HG03432 (cell line): ENCODE data around the gene NDEL1.

Experiments used
- ATAC-seq: cut with Tn5 transposase; IDR thresholded peaks from one replicate; pipeline ENCODE4 v1.9.1; 2021; ENCODE audit warnings: mild to moderate bottlenecking, moderate library complexity; ENCODE audit not compliant: unreplicated experiment

The NDEL1 gene

DNA sequence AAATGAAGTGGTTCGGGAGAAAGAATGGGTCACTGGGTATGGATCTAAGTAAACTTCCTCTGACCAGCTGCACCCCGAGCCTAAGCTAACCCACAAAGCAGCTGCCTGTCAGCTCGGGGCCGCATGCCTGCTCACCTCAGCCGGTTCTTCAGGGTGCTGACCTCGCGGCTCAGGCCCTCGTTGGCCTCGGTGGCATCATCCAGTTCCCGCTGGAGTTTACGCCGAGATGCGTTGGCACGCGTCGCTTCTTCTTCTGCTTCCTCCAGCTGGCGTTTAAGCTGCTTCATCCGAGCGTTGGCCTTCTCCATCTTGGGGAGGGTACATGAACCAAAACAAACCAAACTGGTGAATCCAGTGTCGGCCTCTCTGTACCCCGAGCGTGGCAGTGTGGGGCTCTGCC is 41.1 kb downstream of the NDEL1 start:
- no peak for ATAC-seq

DNA sequence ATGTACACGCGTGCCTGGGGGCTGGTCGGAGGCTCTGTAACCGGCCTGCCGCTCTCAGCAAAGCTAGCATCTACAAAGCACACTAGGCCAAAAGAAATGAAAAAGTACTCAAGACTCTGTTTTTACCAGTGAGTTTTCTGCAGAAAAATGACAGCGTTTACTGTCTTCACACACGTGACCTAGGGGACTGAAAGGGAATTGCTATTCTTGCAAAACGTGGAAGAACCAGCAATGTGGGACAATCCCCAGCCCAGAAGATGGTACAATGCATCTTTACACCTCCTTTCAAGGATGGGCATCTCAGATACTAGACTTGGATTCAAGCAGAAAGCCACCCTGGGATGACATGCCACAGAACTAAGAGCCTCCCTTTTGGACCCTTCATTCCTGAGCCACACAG is 41.5 kb downstream of the NDEL1 start:
- no peak for ATAC-seq

DNA sequence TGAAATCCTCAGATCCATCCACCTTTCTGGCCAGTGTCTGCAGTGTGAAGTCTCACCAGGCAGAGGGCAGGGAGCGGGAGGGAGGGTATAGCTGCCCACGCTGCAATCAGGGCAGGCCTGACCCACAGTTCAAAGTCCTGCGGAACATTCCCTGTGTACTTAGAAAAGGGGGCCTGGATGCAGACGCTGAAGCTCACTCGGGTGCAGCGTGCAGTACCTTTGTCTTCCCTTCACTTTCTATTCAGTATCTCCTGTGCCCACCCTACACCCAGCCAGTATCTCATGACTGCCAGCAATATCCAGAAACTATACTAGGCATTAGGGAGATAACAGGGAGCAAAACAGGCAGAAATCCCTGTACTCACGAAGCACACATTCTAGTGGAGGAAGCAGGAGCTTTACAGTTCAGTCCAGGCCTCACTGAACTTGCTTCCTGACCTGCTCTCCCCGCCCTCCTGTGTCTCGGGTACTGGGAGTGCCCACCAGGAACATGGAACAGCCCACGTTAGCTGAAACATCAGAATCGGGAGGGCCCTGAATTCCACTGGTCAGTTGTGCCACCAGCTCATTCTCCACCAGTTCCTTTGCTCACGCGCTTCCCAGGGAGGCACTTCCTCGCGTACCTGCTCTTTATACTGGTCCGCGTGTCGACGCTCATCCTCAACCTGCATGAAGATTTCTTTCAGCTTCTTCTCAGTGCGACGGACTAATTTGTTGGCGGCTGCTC is 42.2 kb downstream of the NDEL1 start:
- ATAC-seq = no peak

DNA sequence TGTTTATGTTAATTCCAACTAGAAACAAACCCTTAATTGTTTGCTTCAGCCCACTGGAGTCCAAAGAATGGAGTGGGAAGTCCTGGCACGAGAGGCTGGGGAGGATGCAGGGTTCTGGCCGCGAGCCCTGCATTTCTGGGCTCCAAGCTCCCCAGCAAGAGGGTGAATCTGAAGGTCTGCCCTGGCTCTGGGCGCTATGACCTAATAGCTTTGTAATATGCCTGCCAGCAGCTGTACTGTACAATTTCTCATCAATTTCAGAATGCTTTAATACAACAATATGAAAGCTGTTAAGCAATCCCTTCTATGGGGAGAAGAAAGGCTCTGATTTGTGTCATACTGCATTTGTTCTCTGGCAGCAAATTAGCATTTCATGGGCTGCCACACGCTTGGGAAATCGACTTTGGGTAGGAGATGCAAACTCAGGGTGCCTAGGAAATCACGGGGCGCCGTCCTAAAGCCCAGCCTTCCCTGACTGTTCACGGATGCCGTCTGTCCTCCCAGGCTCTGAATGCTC is 43.8 kb downstream of the NDEL1 start:
- ATAC-seq = no peak

DNA sequence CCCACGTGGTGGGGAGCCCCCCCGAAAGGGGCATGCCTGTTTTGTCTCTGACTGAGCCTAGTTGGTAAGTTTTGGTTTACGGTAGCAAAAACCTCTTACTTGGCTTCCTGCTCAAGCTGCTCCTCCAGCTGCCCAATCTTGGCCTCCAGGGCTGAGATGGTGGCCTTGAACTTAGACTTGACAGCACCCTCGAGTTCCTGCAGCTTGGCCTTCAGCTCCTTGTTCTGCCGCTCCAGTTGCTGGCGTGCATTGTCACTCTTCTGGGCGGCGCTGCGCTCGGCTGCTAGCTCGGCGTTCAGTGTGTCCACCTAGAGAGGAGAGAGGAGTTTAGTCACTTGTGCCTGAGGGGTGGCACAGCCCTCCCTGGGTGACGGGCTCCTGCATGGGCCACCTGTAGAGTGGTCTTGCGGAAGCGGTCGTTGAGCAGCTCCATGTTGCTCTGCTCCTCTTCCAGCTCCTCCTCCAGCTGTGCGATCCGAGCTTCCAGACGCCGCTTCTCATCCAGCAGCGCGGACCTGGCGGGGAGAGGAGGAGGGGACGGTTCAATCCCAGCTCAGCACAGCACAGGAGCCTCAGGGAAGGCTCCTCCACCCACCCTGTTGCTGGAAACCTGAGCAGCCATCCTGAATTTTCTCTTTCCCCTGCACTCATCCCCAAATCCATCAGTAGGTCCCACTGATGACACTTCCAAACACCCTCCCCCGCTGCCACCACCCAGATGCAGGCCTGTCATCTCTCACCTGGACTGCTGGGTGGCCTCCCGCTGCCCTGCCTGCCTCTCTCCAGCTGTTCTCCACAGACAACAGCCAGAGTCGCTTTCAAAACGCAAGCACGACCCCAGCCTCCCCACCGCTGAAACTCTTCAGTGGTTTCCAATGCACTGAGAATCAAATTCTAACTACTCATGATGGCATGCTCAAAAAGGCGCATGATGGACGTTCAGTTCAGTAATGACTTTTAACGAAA is 44.6 kb downstream of the NDEL1 start:
- ATAC-seq = no peak

DNA sequence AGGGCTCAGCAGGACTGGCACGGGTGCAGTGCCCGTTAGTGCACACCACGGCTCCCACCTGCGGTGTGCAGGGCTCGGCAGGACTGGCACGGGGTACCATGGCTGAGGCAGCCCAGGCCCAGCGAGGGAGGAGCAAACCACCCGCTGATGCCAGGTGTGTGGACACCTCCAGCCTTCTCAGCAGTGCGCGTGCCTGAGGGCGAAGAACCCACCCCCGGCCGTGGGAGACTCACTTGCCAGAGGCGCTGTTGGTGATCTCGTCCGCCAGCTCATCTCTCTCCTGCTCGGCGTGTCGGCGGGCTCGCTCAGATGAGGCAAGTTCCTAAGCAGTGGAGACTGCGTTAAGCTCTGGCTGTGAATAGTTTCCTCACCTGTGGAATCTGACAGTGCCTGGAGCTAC is 45.4 kb downstream of the NDEL1 start:
- ATAC-seq = no peak

DNA sequence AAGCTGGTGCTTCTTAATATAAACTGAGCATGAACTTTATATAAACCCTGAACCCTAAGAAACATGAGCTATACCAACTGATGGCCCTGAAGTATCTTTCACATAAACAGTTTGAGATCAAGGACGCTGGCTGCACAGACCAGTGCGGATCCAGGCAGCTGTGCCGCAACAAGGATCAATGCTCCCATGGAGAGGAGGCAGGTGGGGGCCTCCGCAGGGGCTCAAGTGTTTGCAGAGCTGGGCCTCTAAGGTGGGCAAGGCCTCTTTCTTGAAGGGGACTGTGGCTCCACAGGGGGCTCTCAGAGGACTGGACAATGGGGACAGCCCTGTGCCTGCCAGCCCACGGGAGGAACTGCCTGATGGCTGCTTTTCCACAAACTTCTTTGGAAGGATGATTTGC is 46.0 kb downstream of the NDEL1 start:
- no peak for ATAC-seq

DNA sequence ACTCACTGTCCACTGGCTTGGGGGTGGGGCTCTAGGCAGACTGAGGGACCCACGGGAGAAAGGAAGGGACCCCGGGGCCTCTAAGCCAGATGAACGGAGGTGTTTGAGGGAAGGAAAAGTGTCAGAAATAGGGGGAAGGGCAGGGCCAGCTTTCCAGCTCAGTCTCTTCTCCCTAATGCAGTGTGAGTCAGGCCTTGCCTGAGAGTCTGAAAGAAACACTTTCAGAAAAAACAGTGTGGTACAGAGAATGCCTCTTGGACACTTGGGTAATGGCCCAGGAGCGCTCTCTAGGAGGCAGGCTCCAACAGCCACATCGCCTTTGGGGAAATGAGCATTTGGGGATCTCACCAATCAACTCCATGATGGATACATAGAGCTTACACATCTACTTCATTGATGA is 46.9 kb downstream of the NDEL1 start:
- no peak for ATAC-seq

DNA sequence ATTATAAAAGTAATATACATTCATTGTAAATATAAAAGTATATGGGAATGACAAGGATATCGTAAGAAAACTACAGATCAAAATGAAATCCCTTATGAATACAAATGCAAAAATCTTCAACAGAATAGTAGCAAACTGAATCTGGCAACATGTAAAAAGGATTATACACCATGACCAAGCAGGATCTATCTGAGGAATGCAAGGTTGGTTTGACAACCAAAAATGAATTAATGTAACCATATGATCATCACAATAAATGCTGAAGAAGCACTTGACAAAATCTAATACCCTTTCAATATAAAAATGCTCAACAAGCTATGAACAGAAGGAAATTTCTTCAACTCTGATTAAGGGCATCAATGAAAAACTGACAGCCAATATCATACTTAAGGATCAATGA is 48.8 kb downstream of the NDEL1 start:
- ATAC-seq = no peak

DNA sequence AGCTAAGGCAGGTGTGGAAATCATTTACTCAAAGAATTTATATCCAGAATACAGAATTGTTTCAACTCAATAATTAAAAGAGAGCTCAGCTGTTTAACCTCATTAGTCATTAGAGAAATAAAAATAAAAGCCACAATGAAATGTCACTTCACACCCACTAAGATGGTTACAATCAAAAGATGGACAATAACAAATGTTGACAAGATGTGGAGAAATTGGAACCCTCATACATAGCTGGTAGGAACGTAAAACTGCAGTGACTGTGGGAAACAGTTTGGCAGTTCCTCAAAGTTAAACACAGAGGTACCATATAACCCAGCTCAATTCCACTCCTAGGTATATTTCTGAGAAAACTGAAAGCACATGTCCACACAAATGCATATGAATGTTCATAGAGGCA is 49.8 kb downstream of the NDEL1 start:
- no peak for ATAC-seq

DNA sequence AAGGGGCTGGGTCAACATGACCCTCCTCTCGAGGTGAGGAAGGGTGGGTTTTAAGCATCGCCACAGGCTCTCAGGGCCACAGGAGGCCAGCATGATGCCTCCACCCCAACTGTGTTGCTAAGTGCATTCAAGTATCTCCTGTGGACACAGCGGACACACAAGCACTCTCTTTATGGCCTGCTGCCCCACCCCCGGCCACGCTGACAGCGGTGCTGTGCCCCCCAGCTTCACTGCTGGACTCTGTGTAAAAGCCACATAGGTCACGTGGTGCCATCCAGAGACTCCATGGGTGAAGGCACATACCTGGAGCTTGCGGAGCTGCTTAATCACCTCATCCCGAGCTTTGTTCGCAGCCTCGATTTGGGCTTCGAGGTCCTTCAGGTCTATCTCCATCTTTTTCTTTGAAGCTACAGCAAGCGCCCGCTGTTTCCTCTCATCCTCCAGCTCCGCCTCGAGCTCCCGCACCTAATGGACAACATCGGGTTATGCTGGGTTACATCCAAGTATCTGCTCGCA is 51.5 kb downstream of the NDEL1 start:
- ATAC-seq = no peak

DNA sequence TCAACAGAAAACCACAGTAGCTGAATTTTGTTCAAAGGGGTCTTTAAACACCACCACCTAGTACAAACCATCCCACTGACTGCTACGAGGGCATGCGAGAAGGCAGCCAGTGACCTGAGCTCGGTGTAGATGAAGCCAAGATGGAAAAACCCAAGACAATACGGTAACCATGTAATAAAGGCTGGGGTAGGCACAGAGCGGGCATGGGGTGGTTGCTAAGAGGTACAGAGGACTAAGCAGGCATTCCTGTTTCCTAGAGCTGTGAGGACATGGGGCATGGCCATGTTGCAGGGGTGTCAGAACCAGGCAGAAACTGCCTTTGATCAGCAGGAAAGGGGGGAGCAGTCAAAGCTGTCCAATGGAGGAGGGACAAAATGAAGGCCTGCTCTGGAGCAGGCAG is 52.1 kb downstream of the NDEL1 start:
- ATAC-seq = no peak

DNA sequence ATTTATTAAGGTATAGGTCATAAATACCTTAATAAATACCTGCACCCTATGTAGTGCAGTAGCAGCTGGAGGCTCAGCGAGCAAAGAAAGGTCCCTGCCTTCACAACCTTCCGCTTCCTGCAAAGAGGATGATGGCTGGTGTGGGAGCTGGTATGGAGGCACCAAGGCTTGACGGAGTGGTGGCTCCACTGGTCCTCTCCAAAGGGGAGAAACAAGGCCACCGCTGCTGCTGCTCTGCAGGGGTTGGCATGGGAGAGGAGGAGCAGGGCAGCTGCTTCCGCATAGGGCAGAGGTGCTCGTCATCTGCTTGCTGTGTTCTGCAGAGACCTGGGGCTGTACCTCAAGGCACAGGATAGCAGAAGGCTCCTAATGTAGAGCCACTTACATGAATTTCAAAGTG is 52.8 kb downstream of the NDEL1 start:
- no peak for ATAC-seq

DNA sequence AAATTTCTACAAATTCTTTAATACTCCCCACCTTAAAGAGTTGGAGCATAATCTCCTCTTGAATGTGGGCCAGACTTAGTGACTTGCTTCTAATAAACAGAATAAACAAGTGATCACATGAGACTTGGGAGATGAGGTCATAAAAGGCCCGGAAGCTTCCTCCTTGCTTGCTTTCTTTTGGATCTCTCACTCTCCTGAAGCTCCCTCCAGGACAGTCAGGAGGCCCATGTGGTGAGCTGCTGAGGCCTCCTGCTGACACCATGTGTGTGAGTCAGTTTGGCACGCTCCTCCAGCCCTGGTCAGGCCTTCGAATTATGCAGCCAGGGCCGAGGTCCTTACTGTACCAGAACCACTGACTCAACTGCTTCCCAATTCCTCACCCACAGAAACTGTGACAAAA is 53.2 kb downstream of the NDEL1 start:
- ATAC-seq = no peak

DNA sequence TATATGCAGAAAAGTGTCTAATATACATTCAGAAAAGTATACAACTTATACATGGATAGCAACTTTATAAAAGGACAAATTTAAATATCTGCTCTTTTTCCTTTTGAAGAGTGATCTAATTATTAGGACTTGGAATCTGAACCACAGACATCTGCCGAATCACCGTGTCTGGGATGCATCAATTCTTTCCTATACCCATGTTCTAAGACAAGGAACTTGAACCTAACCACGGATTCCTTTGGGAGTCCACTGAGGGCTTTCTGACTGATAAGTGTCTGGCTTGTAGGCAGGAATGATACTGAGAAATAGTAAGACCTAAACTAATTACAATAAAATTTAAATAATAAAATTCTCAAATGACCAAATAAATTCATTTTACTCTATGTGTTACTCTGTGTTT is 54.2 kb downstream of the NDEL1 start:
- ATAC-seq = no peak

DNA sequence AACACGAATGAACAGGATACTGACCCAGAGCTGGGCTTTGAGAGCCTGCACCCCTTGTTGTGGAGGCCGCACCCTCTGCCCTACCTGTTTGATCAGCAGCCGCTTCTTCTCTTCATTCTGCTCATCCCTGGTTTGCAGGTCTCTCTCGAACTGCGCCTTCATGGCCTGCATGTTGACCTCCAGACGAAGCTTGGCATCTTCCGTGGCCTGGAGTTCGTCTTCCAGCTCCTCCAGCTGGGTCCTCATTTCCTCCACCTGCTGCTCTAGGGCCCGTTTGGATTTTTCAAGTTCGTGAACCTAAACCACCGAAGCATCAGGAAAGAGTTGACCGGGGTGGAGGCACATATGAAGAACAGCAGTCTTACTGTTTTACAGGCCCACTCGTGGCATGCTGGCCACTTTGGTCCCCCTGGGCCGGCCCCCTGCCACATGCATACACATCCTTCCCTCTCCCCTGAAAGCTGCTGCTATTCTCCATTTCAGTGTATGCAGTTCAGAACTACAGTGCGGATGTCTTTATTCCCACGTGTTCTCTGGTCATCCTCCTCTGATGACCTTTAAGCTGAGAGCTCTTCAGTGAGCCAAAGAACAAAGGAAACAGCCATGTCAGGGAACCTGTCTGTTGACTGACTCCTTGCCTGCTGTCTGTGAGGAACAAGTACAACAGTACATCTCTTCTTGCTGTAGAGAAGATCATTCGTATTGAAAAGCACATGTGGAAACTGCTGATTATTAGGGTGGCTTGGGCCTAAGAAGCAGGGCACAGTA is 54.8 kb downstream of the NDEL1 start:
- no peak for ATAC-seq

DNA sequence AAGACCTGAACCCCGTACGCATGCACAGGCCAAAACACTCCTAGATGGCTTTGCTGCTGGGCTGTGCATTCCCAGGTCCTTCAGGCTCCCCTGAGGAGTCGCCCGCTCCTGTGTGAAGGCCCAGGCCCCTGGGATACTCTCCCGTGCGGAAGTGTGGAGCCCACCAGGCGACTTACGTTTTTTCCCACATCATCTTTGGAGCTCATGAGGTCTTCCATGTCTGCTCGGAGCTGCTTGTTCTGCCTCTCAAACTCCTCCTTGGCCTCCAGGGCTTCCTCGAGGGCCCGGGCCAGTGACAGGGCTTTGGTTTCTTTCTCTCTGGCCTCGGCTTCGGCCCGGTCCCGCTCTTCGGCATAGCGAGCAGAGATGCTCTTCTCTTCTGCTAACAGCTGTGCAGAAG is 56.4 kb downstream of the NDEL1 start:
- no peak for ATAC-seq

DNA sequence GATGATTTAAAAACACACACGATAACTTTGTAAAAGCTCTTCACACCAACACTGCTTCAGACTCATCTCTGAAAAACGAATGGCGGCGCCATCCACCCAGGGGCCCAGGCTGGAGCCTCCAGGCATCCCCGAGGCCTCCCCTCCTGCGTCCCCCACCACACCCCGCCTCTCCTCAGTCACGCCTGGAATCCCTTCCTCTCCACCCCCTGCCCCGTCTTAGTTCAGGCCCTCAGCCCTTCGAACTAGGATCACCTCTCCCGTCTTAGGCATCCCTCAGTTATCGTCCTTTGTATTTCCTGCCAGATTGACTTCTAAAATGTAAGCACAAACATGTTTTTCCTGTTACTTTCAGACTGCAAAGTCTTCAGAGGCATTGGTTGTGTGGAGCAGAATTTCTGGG is 58.3 kb downstream of the NDEL1 start:
- no peak for ATAC-seq

DNA sequence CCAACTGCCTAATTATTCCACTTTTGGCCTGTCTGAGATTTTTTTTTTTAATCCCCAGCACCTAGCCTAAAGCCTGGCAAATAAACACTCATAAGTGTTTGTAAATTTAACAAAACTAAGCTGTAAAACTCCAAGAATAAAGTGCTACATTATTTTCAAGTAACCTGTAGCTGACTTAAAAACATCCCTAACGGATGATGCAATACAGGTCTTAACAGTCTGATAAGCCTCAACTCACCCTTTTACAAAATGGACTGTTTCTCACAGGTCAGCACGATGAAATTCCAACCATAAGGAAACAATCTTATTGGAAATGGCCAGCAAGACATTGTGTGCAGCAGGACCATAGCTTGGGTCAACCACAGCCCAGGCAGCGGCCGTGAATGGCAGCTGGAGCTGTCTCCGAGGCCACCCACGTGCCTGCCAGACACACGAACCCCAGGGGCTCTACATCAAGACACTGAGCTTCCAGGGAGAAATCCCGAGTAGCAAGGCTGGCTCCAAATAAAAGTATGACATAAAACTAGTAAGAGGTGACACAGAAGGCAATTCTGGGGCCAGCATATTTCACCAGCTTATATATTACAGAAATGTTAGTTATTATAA is 58.9 kb downstream of the NDEL1 start:
- ATAC-seq = no peak

DNA sequence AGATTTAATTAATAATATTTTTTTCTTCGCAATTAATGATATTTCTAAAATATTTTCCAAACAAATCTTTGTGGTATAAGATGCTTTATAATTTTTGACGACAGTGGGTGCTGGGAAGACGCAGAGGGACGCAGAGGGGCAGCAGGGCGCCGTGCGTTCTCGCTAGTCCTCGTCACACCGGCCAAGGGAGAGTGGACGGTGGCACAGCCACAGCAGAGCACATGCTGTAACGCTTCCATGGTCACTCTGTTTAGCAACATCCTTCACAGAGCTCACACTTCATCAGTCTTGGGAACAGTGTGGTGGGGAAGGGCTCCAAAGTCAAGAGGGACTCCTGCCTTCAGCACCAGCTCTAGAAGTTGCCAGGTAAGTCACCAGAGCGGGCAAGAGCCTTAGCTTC is 60.4 kb downstream of the NDEL1 start:
- no peak for ATAC-seq

DNA sequence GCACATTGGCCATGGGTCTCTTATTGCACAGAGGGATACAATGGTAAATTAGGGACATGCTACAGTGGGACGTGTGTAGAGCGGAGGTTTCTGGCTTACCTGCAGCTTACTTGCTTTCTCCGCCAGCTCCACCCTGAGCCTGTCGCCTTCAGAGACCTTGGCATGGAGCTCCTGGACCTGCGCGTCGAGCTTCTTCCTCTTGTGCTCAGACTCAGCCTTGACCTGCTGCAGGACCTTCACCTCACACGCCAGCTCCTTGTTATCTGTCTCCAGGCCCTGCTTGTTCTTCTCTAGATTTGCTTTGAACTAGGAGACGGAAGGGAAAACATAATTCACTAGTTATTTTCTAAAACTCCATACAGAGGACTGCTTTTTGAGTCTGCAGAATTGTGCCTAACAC is 63.5 kb downstream of the NDEL1 start:
- no peak for ATAC-seq
